DMS114 treated with DMSO at 0.1 percent for 48 hours (cell line): ENCODE results near the gene GCN1.
"Not testable (repeated sequence)": the region's sequence is repeated elsewhere in the genome, so short reads cannot be mapped to it uniquely, and the experiment has no call there.

Experiments used
- DNase-seq: peaks from one replicate; lab custom pipeline; 2025; ENCODE audit not compliant: unreplicated experiment; lab: John Stamatoyannopoulos, UW

Gene GCN1

GRCh38 chr12:120214626-120215356 is 20.3 kb upstream of the GCN1 start:
- DNase-seq: no peak

GRCh38 chr12:120213758-120214157 is 19.2 kb upstream of the GCN1 start:
- no peak for DNase-seq

- not testable (repeated sequence) for DNase-seq
Observed at GRCh38 chr12:120213182-120213581, 18.7 kb upstream of the GCN1 start.

DNA sequence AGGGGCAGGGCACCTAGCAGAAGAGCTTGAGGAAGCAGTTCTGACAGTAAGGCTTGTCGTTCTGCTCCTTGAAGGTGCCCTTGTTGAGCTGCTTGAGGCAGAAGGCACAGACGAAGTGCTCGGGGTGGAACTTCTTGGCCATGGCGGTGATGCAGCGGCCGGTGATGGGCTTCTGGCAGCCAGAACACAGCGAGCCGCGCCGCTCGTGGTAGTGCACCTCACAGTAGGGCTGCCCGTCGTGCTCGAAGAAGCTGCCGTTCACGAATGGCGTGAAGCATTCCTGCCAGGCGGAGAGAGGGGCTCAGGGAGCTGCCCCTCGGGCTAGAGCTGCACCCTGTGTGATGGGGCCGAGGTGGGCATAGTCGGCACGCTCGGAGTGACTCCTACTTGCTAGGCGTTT is 17.8 kb upstream of the GCN1 start:
- no peak for DNase-seq

DNA sequence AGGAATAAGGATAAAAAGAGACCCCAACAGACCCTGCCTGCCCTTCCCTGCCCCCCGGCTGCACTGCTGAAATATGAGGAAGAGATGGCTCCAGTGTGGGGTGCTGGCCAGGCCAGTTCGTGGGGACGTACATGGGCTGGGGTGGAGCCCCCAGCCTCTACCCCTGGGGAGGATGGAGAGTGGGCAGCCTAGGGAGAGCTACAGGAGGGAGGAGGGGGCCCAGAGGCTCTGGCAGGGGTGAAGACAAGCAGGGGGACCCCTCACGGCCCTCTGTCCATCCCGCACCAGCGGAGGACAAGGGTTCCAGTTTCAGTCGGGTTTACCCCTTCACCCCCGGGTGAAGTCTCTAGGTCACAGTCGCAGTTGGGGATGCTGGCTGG is 17.4 kb upstream of the GCN1 start:
- no peak for DNase-seq

DNA sequence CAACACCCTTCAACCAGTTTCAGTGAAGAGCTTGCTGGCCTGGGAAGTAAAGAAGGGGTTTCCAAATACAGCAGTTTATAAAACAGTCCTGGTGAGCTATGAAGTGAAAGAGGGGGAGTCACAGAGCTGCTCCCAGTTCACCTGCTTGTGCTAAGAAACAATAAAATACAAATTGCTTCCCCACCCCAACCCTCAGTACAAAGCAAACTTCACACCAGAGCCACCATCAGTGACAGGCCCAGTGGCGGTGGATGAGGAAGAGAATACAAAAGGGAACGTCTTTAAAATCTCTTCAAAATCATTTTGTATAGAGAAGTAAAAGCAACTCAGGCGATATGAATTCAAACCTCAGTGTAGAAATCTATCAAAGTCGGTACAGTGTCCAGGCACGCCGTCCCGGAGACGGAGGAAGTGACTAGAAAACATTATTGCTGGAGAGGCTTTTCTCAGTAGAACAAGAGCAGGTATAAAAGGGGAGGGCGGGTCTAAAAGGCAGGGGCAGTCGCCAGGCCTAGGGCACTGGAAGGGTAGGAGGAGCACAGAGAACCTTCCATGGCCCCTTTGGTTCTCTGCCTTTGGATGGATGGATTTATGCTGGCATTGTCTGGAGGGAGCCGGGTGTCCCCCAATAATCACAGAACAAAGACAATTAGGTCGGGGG is 16.9 kb upstream of the GCN1 start:
- DNase-seq: no peak

GRCh38 chr12:120209851-120210250 is 15.3 kb upstream of the GCN1 start:
- DNase-seq: no peak

DNA sequence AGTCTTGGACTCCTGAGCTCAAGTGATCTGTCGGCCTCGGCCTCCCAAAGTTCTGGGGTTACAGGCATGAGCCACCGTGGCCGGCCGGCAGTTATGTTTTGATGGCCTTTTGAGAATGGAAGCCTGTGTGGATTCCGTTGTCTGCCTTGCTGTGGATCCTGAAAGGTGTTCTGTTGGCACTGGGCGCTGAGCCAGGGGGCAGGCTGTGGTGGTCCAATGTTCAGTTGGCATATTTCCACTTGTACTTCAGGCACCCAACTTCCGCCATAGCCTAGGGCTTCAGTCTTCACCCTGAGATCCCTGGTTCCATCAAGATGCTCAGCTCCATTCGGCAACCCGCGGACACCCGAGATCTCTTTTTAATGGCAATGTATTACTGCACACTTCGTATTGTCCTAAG is 12.7 kb upstream of the GCN1 start:
- DNase-seq: no peak

DNA sequence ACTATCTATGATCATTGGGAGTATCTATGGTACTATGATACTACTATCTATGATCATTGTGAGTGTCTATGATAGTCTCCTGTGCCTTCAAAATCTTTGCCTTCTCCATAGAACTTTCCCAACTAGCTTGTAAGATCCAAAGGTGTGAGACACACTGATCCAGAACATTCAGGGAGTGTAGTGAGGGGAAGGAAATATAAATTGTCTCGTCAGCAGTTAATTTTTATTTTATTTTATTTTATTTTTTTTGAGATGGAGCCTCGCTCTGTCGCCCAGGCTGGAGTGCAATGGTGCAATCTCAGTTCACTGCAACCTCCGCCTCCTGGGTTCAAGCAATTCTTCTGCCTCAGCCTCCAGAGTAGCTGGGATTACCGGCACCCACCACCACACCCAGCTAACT is 12.3 kb upstream of the GCN1 start:
- not testable (repeated sequence) for DNase-seq

DNA sequence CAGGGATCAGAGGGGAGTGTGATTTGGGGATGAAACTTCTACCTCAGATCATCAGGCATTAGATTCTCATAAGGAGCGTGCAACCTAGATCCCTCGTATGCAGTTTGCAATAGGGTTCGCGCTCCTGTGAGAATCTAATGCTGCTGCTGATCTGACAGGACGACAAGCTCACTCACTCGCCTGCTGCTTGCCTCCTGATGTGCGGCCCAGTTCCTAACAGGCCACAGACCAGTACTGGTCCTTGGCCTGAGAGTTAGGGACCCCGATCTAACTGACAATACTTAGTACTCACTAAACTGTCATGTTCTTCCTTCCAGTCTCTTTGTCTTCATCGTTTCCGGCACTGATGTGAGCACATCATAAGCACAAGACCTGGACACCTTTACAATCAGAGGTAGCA is 11.7 kb upstream of the GCN1 start:
- DNase-seq: no peak

- no peak for DNase-seq
Observed at GRCh38 chr12:120204171-120204570, 9.7 kb upstream of the GCN1 start.

DNA sequence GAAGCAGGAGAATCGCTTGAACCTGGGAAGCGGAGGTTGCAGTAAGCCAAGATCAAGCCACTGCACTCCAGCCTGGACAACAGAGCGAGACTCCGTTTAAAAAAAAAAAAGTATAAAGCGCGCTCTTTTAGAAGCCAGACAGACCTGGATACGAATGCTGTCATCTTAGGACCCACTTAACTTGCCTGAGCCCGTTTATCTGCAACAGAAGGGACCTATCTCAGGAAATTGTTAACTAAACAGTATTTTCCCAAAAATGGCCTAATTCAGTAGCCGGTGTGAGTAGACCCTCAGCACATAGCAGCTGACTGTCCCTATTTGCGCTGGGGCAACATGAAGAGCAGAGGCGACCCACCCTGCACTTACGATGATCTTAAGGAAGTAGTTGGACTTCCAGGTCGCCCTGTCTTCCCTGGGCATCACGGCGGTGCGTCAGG is 5.9 kb upstream of the GCN1 start:
- DNase-seq: no peak

GRCh38 chr12:120199595-120200306 is 5.2 kb upstream of the GCN1 start:
- DNase-seq: no peak

GRCh38 chr12:120199025-120199424 is 4.5 kb upstream of the GCN1 start:
- DNase-seq: no peak

GRCh38 chr12:120197542-120197887 is 3.0 kb upstream of the GCN1 start:
- no peak for DNase-seq

- DNase-seq: not testable (repeated sequence)
Observed at GRCh38 chr12:120196817-120197541, 2.5 kb upstream of the GCN1 start.

DNA sequence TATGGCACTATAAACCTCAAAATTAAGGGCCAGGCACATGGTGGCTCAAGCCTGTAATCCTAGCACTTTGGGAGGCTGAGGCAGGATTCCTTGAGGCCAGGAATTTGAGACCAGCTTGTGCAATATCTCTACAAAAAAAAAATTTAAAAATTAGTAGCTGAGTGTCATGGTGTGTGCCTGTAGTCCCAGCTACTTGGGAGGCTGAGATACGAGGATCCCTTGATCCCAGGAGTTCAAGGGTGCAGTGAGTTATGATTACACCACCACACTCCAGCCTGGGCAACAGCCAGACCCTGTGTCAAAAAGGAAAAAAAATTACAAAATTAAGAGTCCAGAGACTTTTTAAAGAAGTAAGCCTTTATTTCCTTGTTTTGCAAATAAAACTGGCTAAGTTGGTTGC is 1.8 kb upstream of the GCN1 start:
- DNase-seq: no peak

DNA sequence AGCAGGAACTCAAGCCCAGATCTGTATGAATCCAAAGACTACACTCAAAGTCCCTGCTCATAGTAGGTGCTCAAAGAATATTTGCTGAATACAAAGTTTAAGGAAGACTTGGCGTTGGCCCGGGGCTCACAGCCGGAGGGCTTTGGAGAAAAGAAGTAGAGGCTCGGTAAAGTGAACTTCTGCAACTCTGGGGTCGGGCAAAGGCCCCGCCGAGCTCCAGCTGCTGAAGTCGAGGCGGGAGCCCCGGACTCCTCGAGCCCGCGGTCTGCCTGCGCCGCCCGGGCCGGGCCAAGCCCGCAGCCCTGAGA is 335 bp downstream of the GCN1 start:
- peak; percentile 32 for DNase-seq

- not testable (repeated sequence) for DNase-seq
Observed at GRCh38 chr12:120193286-120193685, 1.2 kb downstream of the GCN1 start.

- DNase-seq: no peak
Observed at GRCh38 chr12:120190985-120191480, 3.5 kb downstream of the GCN1 start.

DNA sequence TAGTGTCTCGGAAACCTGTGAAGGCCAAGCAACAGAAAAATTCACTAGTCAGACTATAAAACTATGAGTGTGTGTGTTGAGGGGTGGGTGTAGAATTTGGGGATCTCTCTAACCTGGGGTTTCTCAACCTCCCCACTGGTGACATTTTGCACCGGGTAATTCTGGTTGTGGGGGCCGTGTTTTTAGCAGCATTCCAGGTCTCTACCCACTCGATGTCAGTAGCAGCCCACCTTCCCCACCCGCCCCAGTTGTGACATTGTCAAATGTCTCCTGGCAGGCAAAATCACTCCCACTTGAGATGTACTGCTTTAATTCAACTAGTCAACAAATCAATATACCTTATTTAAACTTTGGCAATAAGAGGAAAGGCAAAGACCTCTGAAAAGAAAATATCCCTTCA is 4.1 kb downstream of the GCN1 start:
- no peak for DNase-seq

DNA sequence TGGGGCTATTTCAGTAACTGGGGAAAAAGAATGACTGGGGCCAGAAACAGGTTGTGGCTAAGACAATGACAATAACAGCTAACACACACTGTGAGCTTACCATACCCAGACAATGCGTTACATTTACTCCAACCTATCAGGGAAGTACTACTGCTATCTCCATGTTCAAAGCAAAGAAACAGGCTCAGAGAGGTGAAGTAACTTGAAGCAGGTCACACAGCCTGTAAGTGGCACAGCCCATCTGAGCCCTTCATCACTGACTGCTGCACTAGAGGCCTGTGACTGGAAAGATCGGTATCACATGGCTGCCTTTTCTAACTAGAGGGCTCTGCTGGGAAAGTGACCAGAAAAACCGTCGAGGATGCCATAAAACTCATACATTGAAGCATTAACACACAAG is 7.9 kb downstream of the GCN1 start:
- DNase-seq: no peak
